ENCODE measurements around the gene SPATA3. TPM values are rescaled to one million over a fixed set of nuclear protein-coding genes. Genes with fewer than 3 reads are reported as not detected.

Gene SPATA3
- polyA plus RNA-seq, 1 experiment = not detected

GRCh38 chr2:230974096-230974913 is 21.6 kb upstream of the SPATA3 start:
- Histone ChIP-seq H3K4me3 (ENCODE audit: low read depth, low read length) (no peak overlapping the region), H3K27ac (ENCODE audit: low read depth, low read length) (no peak overlapping the region), H3K27me3 (ENCODE audit: control insufficient read depth, insufficient read depth, low read length) (peaks cover 11% of the 10 kb centered on the region), H3K9me3 (ENCODE audit: control insufficient read depth, insufficient read depth, low read length) (no peaks in the 10 kb centered on the region; the same call in 1 of the 2 replicates)
- ChIA-PET CTCF (interaction anchor here (1.0 to 1.9 kb wide), 3 partner anchors 13 to 126 kb away, joined by 3 to 7 read pairs (median 4); no protein-coding TSS in a partner anchor), POLR2A (no interaction called here)
- no peak for DNase-seq (ENCODE audit: low read depth, low spot score)
- no peak for TF ChIP-seq CTCF (IDR thresholded peaks at IDR 0.05; ENCODE audit: low read depth, low read length)

GRCh38 chr2:230975927-230976326 is 20.0 kb upstream of the SPATA3 start:
- no peak for TF ChIP-seq CTCF (IDR thresholded peaks at IDR 0.05; ENCODE audit: low read depth, low read length)
- Histone ChIP-seq H3K4me3 (ENCODE audit: low read depth, low read length) (no peak overlapping the region), H3K9me3 (ENCODE audit: control insufficient read depth, insufficient read depth, low read length) (no peaks in the 10 kb centered on the region; the same call in 1 of the 2 replicates), H3K27ac (ENCODE audit: low read depth, low read length) (no peak overlapping the region), H3K27me3 (ENCODE audit: control insufficient read depth, insufficient read depth, low read length) (peaks cover 11% of the 10 kb centered on the region)
- POLR2A ChIA-PET = no interaction called here
- CTCF ChIA-PET = interaction anchor here (1.9 kb wide), 1 partner anchor 11 kb away, joined by 7 read pairs; no protein-coding TSS in a partner anchor
- DNase-seq (ENCODE audit: low read depth, low spot score) = no peak

- CTCF ChIA-PET = no interaction called here
- POLR2A ChIA-PET = no interaction called here
- Histone ChIP-seq H3K4me3 (ENCODE audit: low read depth, low read length) (no peak overlapping the region), H3K9me3 (ENCODE audit: control insufficient read depth, insufficient read depth, low read length) (no peaks in the 10 kb centered on the region; the same call in 1 of the 2 replicates), H3K27ac (ENCODE audit: low read depth, low read length) (no peak overlapping the region), H3K27me3 (ENCODE audit: control insufficient read depth, insufficient read depth, low read length) (peaks cover 11% of the 10 kb centered on the region)
- no peak for DNase-seq (ENCODE audit: low read depth, low spot score)
- TF ChIP-seq CTCF (IDR thresholded peaks at IDR 0.05; ENCODE audit: low read depth, low read length) = no peak
These were observed 19.2 kb upstream of the SPATA3 start for GRCh38 chr2:230976671-230977171.

DNA sequence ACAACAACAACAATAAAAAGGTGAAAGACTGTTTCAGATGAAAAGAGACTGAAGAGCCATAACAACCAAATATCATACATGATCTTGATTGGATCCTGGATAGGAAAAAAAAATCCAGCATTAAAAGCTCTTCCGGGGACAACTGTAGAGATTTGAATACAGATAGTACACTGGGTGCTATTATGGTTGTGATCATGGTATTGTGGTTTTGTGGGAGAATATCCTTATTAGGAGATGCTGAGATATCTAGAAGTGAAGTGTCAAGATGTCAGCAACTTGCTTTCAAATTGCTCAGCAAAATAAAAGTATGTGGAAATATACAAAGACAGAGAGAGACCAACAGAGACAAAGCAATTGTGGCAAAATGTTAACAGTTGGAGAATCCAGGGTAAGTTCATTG is 15.5 kb upstream of the SPATA3 start:
- ChIA-PET POLR2A (no interaction called here), CTCF (no interaction called here)
- DNase-seq (ENCODE audit: low read depth, low spot score) = no peak
- TF ChIP-seq CTCF (IDR thresholded peaks at IDR 0.05; ENCODE audit: low read depth, low read length) = no peak
- H3K27me3 ChIP-seq (ENCODE audit: control insufficient read depth, insufficient read depth, low read length) = peaks cover 12% of the 10 kb centered on the region
- H3K4me3 ChIP-seq (ENCODE audit: low read depth, low read length) = no peak overlapping the region
- no peak overlapping the region for H3K27ac ChIP-seq (ENCODE audit: low read depth, low read length)
- H3K9me3 ChIP-seq (ENCODE audit: control insufficient read depth, insufficient read depth, low read length) = no peaks in the 10 kb centered on the region

DNA sequence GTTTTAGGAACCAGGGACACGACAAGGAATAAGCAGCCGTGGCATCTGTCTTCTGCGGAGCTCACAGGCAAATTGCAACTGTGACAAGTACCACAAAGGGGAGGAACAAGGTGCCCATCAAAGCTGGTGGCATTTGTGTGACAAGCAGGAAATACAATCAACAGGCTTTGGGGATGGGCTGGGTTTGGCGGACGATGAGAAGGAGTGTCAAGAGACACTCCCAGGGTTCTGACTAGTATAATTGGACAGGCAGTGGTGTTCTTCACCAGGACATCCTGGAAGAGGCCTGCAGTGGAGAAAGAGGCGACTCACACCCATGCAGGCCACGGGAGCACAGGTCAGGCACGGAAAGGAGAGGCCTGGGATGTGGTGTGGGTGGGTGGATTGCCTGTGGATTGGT is 14.2 kb upstream of the SPATA3 start:
- DNase-seq (ENCODE audit: low read depth, low spot score) = no peak
- ChIA-PET POLR2A (no interaction called here), CTCF (interaction anchor here (0.6 kb wide), 1 partner anchor 79 kb away, joined by 4 read pairs; no protein-coding TSS in a partner anchor)
- Histone ChIP-seq H3K27ac (ENCODE audit: low read depth, low read length) (no peak overlapping the region), H3K9me3 (ENCODE audit: control insufficient read depth, insufficient read depth, low read length) (no peaks in the 10 kb centered on the region), H3K4me3 (ENCODE audit: low read depth, low read length) (no peak overlapping the region), H3K27me3 (ENCODE audit: control insufficient read depth, insufficient read depth, low read length) (peaks cover 14% of the 10 kb centered on the region)
- no peak for TF ChIP-seq CTCF (IDR thresholded peaks at IDR 0.05; ENCODE audit: low read depth, low read length)
